Esophagus muscularis mucosa (tissue), 4 donors: ENCODE results near the gene TM6SF1. TPM values are rescaled to one million over a fixed set of nuclear protein-coding genes. Genes with fewer than 3 reads are reported as not detected.
A peak's percentile ranks its signal among the peaks of the same experiment; 100 is the strongest.

ENCODE experiments used
- DNase-seq: peaks from one replicate; pipeline ENCODE4 v3.0.0-alpha.2; 2017; ENCODE audit errors: extremely low spot score
- H3K27ac ChIP-seq, 4 donors: fragments of 200-600 bp; sonication (generic); replicated peaks in 1 of 4; 1 replicate in 3 of 4; 2 replicates in 1 of 4; pipeline ENCODE4 v1.5.1; 2016 to 2019; ENCODE audit warnings: mild to moderate bottlenecking in 1 of 4
- H3K27me3 ChIP-seq, 4 donors: fragments of 200-600 bp; sonication (generic); one replicate each; pipeline versions ENCODE4 v1.5.1 to v1.6.0; 2016 to 2019
- H3K36me3 ChIP-seq, 4 donors: fragments of 200-600 bp; sonication (generic); one replicate each; pipeline ENCODE4 v1.5.1; 2016 to 2019
- H3K4me1 ChIP-seq, 4 donors: fragments of 200-600 bp; sonication (generic); one replicate each; pipeline ENCODE4 v1.5.1; 2016 to 2019
- H3K4me3 ChIP-seq, 4 donors: fragments of 200-600 bp; sonication (generic); 1 replicate in 2 of 4; 2 replicates in 2 of 4; pipeline ENCODE4 v1.5.1; 2016 to 2019; ENCODE audit warnings: mild to moderate bottlenecking in 4 of 4, moderate library complexity in 1 of 4
- H3K9me3 ChIP-seq, 4 donors: fragments of 200-600 bp; sonication (generic); 1 replicate in 3 of 4; 2 replicates in 1 of 4; pipeline ENCODE4 v1.5.1; 2016 to 2019
- EP300 ChIP-seq: sonication (generic); formaldehyde crosslinking; IDR thresholded peaks from one replicate; pipeline ENCODE4 v1.6.1; 2017; ENCODE audit warnings: antibody characterized with exemption
- POLR2A ChIP-seq: fragments of 450-650 bp; IDR thresholded peaks from one replicate; pipeline ENCODE4 v1.6.1; 2017; ENCODE audit warnings: antibody characterized with exemption, moderate library complexity, mild to moderate bottlenecking, low read depth
- POLR2AphosphoS5 ChIP-seq, 2 donors: sonication (generic); formaldehyde crosslinking; IDR thresholded peaks; one replicate each; pipeline ENCODE4 v1.6.1; 2017; ENCODE audit warnings: antibody characterized with exemption in 2 of 2
- WGBS: methylation state at CpG from one replicate; pipeline ENCODE4 v1.1.5; 2018; 5-methylcytosine and 5-hydroxymethylcytosine counted together
- intact Hi-C: fragments of 100-400 bp; cut with DNase I; formaldehyde crosslinking; loops from one replicate; pipeline ENCODE4 v1.15.1; 2023
- total RNA-seq, 4 donors: library from RNA; depleted of rRNA; stranded (reverse); fragments of >200 nt; gene quantifications; one replicate each; pipeline versions ENCODE4 v1.1.0 to v1.2.1, GENCODE V29; 2016
- TF ChIP-seq, protein P1 (sequence below), 3 experiments: fragments of 200-600 bp in 2 of 3; fragments of 450-650 bp in 1 of 3; sonication (generic) in 2 of 3; IDR thresholded peaks; one replicate each; pipeline ENCODE4 v1.5.1; 2017 to 2019; ENCODE audit warnings: antibody characterized with exemption in 3 of 3, mild to moderate bottlenecking in 2 of 3, moderate library complexity in 1 of 3

Gene TM6SF1
- total RNA-seq, 4 donors from 2014 or later, result 5.8 to 7.8 (median 6.6) TPM

DNA sequence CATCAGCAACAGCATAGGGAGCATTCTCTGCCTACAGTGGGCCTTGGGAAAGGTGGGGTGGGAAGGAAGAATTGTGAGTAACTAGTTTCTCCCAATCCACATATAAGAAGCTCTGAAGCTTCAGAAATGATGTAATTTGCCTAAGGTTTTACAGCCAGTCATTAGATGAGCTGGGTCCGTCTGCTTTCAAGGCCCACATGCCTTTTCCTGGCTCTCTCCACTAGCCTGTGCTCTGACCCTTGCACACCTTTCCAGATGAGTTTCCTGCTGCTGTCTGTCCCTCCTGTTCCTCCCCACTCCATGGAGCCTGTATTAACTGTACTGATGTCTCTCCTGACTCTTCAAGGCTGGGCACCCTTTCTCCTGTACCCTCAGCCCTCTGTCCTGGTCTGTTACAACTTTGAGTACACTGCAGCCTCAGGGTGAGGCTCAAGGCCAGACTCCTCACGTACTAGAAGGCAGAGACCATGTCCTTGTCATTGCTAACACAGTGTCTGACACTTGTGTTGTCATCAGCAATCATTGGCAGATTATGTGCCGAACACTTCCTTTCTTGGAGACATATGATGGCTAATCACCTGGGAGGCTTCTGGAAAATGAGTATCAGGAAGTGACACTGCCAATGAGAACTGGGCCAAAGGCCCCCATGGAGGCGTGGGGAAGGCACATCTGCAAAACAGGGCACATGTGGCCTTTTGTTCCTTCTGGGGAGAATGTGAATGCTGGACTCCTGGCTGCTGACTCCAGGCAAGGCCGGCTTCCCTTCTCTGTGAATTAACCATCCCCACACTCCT, 6.6 kb downstream of the TM6SF1 start:
- WGBS, result 79% methylated on average over 5 of the region's 5 CpGs
- intact Hi-C loops, result no loop called here

GRCh38 chr15:83114856-83115255, 7.4 kb downstream of the TM6SF1 start:
- Histone ChIP-seq H3K36me3 (peaks cover 0 to 21% (median 8%) of the 10 kb centered on the region in 4 donors), H3K27ac (no peak overlapping the region), H3K9me3 (no peaks in the 10 kb centered on the region), H3K4me1 (peaks cover 4 to 33% (median 13%) of the 10 kb centered on the region in 4 donors), H3K4me3 (no peak overlapping the region), H3K27me3 (peaks cover 0 to 13% (median under 1%) of the 10 kb centered on the region in 4 donors)
- intact Hi-C loops, result no loop called here
- WGBS, result 96% methylated on average over 6 of the region's 6 CpGs
- no peak for DNase-seq
- TF ChIP-seq EP300 (no peak), POLR2A (no peak), POLR2AphosphoS5 (IDR thresholded peaks at IDR 0.05) (no peak)
- TF ChIP-seq, protein P1, sequence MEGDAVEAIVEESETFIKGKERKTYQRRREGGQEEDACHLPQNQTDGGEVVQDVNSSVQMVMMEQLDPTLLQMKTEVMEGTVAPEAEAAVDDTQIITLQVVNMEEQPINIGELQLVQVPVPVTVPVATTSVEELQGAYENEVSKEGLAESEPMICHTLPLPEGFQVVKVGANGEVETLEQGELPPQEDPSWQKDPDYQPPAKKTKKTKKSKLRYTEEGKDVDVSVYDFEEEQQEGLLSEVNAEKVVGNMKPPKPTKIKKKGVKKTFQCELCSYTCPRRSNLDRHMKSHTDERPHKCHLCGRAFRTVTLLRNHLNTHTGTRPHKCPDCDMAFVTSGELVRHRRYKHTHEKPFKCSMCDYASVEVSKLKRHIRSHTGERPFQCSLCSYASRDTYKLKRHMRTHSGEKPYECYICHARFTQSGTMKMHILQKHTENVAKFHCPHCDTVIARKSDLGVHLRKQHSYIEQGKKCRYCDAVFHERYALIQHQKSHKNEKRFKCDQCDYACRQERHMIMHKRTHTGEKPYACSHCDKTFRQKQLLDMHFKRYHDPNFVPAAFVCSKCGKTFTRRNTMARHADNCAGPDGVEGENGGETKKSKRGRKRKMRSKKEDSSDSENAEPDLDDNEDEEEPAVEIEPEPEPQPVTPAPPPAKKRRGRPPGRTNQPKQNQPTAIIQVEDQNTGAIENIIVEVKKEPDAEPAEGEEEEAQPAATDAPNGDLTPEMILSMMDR (IDR thresholded peaks at IDR 0.05), result no peak

More for the DNA sequence above, 6.6 kb downstream of the TM6SF1 start:
- TF ChIP-seq, protein P1 (IDR thresholded peaks at IDR 0.05), result no peak
- no peak for TF ChIP-seq EP300
- no peak for TF ChIP-seq POLR2AphosphoS5 (IDR thresholded peaks at IDR 0.05)
- TF ChIP-seq POLR2A, result no peak
- peaks cover 9 to 41% (median 13%) of the 10 kb centered on the region in 4 donors for H3K4me1 ChIP-seq
- peaks cover 0 to 20% (median 2%) of the 10 kb centered on the region in 4 donors for H3K27me3 ChIP-seq
- no peak overlapping the region for H3K4me3 ChIP-seq
- peaks cover 0 to 18% (median 8%) of the 10 kb centered on the region in 4 donors for H3K36me3 ChIP-seq
- peak overlapping the region; percentile 14 to 47 (median 24) for H3K27ac ChIP-seq
- DNase-seq, result peak; percentile 17
- no peaks in the 10 kb centered on the region for H3K9me3 ChIP-seq

DNA sequence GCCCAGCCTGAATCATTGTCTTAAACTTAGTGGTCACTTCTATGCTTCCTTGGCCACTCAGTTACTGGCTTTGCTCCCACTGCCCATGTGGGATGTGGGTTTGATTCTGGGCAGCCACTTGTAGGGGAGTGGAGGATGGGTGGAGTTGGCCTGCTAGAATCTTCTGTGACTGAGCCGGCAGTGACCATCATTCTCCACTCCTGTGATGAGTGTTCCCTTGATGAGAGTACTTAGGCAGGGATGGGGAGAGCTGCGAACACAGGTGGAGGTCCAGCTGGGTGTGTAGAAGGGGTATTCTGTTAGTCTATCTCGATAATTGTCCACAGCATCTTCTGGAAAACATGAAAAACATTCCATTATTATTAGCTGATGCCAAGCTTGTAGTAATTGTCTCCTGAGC, 8.0 kb downstream of the TM6SF1 start:
- 96% methylated on average over 3 of the region's 3 CpGs for WGBS
- Histone ChIP-seq H3K4me3 (no peak overlapping the region), H3K27me3 (peaks cover 0 to 8% (median 0%) of the 10 kb centered on the region in 4 donors), H3K36me3 (peaks cover 0 to 21% (median 10%) of the 10 kb centered on the region in 4 donors), H3K27ac (no peak overlapping the region), H3K4me1 (peaks cover under 1 to 28% (median 13%) of the 10 kb centered on the region in 4 donors), H3K9me3 (no peaks in the 10 kb centered on the region)
- TF ChIP-seq, protein P1 (IDR thresholded peaks at IDR 0.05), result no peak
- TF ChIP-seq POLR2A, result no peak
- intact Hi-C loops, result no loop called here
- peak; percentile 42 for DNase-seq

- Histone ChIP-seq H3K27me3 (peaks cover 0 to 2% (median 0%) of the 10 kb centered on the region in 4 donors), H3K27ac (no peak overlapping the region), H3K36me3 (peaks cover 0 to 21% (median 10%) of the 10 kb centered on the region in 4 donors), H3K4me3 (no peak overlapping the region), H3K4me1 (peaks cover 0 to 22% (median 13%) of the 10 kb centered on the region in 4 donors), H3K9me3 (no peaks in the 10 kb centered on the region)
- 94% methylated on average over 11 of the region's 11 CpGs for WGBS
- no peak for TF ChIP-seq EP300
- TF ChIP-seq POLR2AphosphoS5 (IDR thresholded peaks at IDR 0.05), result no peak
- TF ChIP-seq, protein P1 (IDR thresholded peaks at IDR 0.05), result no peak
- TF ChIP-seq POLR2A, result no peak
- intact Hi-C loops, result no loop called here
- DNase-seq, result peak; percentile 19
Measured at GRCh38 chr15:83115831-83116565, 8.6 kb downstream of the TM6SF1 start.
